Naive thymus-derived CD8-positive, alpha-beta T cell (primary cell): ENCODE data around the gene RHCG. TPM values are rescaled to one million over a fixed set of nuclear protein-coding genes. Genes with fewer than 3 reads are reported as not detected.
A peak's percentile ranks its signal among the peaks of the same experiment; 100 is the strongest.
"Not testable (repeated sequence)": the region's sequence is repeated elsewhere in the genome, so short reads cannot be mapped to it uniquely, and the experiment has no call there.

Source experiments
- ATAC-seq, 2 donors: fragments of 150-1000 bp; cut with Tn5 transposase in 1 of 2; sonication (Bioruptor Pico), chemical (Tn5 transposase) in 1 of 2; 1 replicate in 1 of 2; 2 replicates in 1 of 2; pipeline ENCODE4 v1.10.0; 2021; ENCODE audit warnings: mild to moderate bottlenecking in 2 of 2, moderate library complexity in 2 of 2
- POLR2A ChIA-PET: fragments of 350-600 bp; sonication (Branson Sonifier 250); formaldehyde crosslinking; loops from one replicate; lab custom pipeline; 2021; ENCODE audit warnings: antibody characterized with exemption; lab: Charles Lee
- DNase-seq, 10 donors: peaks; one replicate each; pipeline versions ENCODE4 v3.0.0 to v3.0.0-alpha.2; 2020 to 2022
- H3K27ac Mint-ChIP-seq, 10 donors: one replicate each; pipeline ENCODE4 v1.8.0; 2020 to 2022; ENCODE audit warnings: mild to moderate bottlenecking in 10 of 10, mixed read lengths in 10 of 10, moderate library complexity in 4 of 10, inconsistent platforms in 1 of 10
- H3K27me3 Mint-ChIP-seq, 5 donors: one replicate each; pipeline ENCODE4 v1.8.0; 2021 to 2022; ENCODE audit warnings: mixed read lengths in 5 of 5
- H3K36me3 Mint-ChIP-seq, 3 donors: one replicate each; pipeline ENCODE4 v1.8.0; 2020 to 2022; ENCODE audit warnings: mixed read lengths in 3 of 3, mild to moderate bottlenecking in 2 of 3, inconsistent platforms in 1 of 3
- H3K4me1 Mint-ChIP-seq, 4 donors: one replicate each; pipeline ENCODE4 v1.8.0; 2021 to 2022; ENCODE audit warnings: mixed read lengths in 4 of 4
- H3K4me3 Mint-ChIP-seq, 10 donors: one replicate each; pipeline ENCODE4 v1.8.0; 2020 to 2022; ENCODE audit warnings: mild to moderate bottlenecking in 10 of 10, mixed read lengths in 10 of 10, moderate library complexity in 6 of 10, inconsistent platforms in 1 of 10
- H3K9me3 Mint-ChIP-seq, 9 donors: one replicate each; pipeline ENCODE4 v1.8.0; 2020 to 2022; ENCODE audit warnings: mixed read lengths in 9 of 9, mild to moderate bottlenecking in 3 of 9, inconsistent platforms in 1 of 9, moderate library complexity in 1 of 9
- polyA plus RNA-seq, 3 donors: library from polyadenylated mRNA; unstranded; fragments of 300-500 nt; fragmentation: Illumina TruSeq; gene quantifications; one replicate each; pipeline ENCODE4 v1.2.3, GENCODE V29; 2021
- total RNA-seq, 8 experiments: library from RNA in 2 of 8; stranded (reverse) in 2 of 8; gene quantifications; one replicate each; pipeline ENCODE4 v1.2.3 and lab custom pipeline; 2021 to 2026

The RHCG gene
- total and polyA plus RNA-seq, 5 experiments from 2014 or later: not detected

GRCh38 chr15:89486726-89487050, 9.7 kb downstream of the RHCG start:
- peak overlapping the region in 1 of 10 donors; percentile 83 for H3K27ac Mint-ChIP-seq
- H3K4me3 Mint-ChIP-seq: peak overlapping the region; percentile 45 to 83 (median 66)
- DNase-seq (peak in 9 of 10 donors; percentile 9 to 71 (median 45)), ATAC-seq (peak; percentile 67 to 89)
- H3K27me3 Mint-ChIP-seq: peaks cover 23 to 71% (median 52%) of the 10 kb centered on the region in 5 donors
- POLR2A ChIA-PET: no interaction called here
- H3K9me3 Mint-ChIP-seq: peaks cover 0 to 1% (median 0%) of the 10 kb centered on the region in 9 donors
- no peaks in the 10 kb centered on the region for H3K36me3 Mint-ChIP-seq
- peaks cover 6 to 15% (median 11%) of the 10 kb centered on the region in 4 donors for H3K4me1 Mint-ChIP-seq

DNA sequence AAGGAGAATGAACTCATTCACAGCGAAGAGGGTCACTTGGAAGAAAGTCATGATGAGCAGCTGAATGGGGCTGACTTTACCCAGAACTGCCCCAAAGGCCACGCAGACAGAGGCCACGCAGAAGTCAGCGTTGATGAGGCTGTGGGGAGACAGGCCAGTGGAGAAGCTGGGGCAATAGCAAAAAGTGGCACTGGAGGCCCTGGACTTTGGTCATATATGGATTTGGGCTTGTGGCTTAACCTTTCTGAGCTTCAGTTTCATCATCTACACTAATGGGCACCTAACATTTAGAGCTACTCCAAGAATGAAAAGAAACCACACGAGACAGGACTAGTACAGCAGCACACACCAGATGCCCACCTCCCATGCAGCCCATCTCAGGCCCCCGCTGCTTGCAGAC, 13.3 kb downstream of the RHCG start:
- ATAC-seq (no peak), DNase-seq (no peak)
- H3K4me3 Mint-ChIP-seq: no peak overlapping the region
- H3K9me3 Mint-ChIP-seq: peaks cover 0 to 1% (median 0%) of the 10 kb centered on the region in 9 donors
- H3K36me3 Mint-ChIP-seq: no peaks in the 10 kb centered on the region
- H3K27me3 Mint-ChIP-seq: peaks cover 20 to 72% (median 55%) of the 10 kb centered on the region in 5 donors
- POLR2A ChIA-PET: no interaction called here
- H3K4me1 Mint-ChIP-seq: peaks cover 6 to 15% (median 11%) of the 10 kb centered on the region in 4 donors
- H3K27ac Mint-ChIP-seq: peak overlapping the region in 1 of 10 donors; percentile 14

DNA sequence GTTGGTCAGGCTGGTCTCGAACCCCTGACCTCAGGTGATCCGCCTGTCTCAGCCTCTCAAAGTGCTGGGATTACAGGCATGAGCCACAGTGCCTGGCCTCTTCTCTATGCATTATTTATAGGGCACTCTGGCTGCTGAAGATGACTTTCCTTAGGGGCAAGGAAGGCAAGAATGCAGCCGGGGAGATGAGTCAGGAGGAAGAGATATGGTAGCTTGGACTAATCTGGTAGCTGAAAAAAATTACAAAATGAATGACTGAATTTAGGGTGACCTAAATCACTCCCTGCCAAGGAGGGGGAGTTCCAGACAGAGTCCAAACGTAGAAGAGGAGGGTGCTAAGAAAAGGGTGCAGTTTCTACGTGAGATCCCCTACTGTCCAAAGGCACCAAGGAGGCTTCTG, 14.2 kb downstream of the RHCG start:
- H3K27ac Mint-ChIP-seq: no peak overlapping the region
- no peak for ATAC-seq
- DNase-seq: no peak
- peaks cover 0 to 1% (median 0%) of the 10 kb centered on the region in 9 donors for H3K9me3 Mint-ChIP-seq
- no peak overlapping the region for H3K4me3 Mint-ChIP-seq
- H3K4me1 Mint-ChIP-seq: peaks cover 6 to 15% (median 11%) of the 10 kb centered on the region in 4 donors
- peaks cover 20 to 72% (median 48%) of the 10 kb centered on the region in 5 donors for H3K27me3 Mint-ChIP-seq
- POLR2A ChIA-PET: no interaction called here
- H3K36me3 Mint-ChIP-seq: no peaks in the 10 kb centered on the region

GRCh38 chr15:89480505-89480904, 15.9 kb downstream of the RHCG start:
- no peaks in the 10 kb centered on the region for H3K36me3 Mint-ChIP-seq
- H3K9me3 Mint-ChIP-seq: peaks cover 0 to 4% (median 0%) of the 10 kb centered on the region in 9 donors
- no peak overlapping the region for H3K27ac Mint-ChIP-seq
- POLR2A ChIA-PET: no interaction called here
- H3K4me1 Mint-ChIP-seq: peaks cover 0 to 2% (median under 1%) of the 10 kb centered on the region in 4 donors
- H3K27me3 Mint-ChIP-seq: peaks cover 15 to 59% (median 38%) of the 10 kb centered on the region in 5 donors
- no peak overlapping the region for H3K4me3 Mint-ChIP-seq
- ATAC-seq (no peak), DNase-seq (no peak)

- peaks cover 0 to 11% (median 2%) of the 10 kb centered on the region in 9 donors for H3K9me3 Mint-ChIP-seq
- POLR2A ChIA-PET: no interaction called here
Observed at GRCh38 chr15:89479173-89479572, 17.2 kb downstream of the RHCG start.

GRCh38 chr15:89477411-89478242, 18.8 kb downstream of the RHCG start:
- H3K4me1 Mint-ChIP-seq: peaks cover 0 to 2% (median 0%) of the 10 kb centered on the region in 4 donors
- POLR2A ChIA-PET: no interaction called here
- no peak overlapping the region for H3K27ac Mint-ChIP-seq
- no peak for DNase-seq
- H3K27me3 Mint-ChIP-seq: peaks cover 11 to 36% (median 24%) of the 10 kb centered on the region in 5 donors
- H3K9me3 Mint-ChIP-seq: peaks cover 0 to 19% (median 4%) of the 10 kb centered on the region in 9 donors
- no peaks in the 10 kb centered on the region for H3K36me3 Mint-ChIP-seq
- H3K4me3 Mint-ChIP-seq: no peak overlapping the region
- ATAC-seq: no peak

More at GRCh38 chr15:89479173-89479572, 17.2 kb downstream of the RHCG start:
- no peak overlapping the region for H3K4me3 Mint-ChIP-seq
- ATAC-seq: no peak
- H3K4me1 Mint-ChIP-seq: peaks cover 0 to 2% (median 0%) of the 10 kb centered on the region in 4 donors
- no peak for DNase-seq
- no peak overlapping the region for H3K27ac Mint-ChIP-seq
- peaks cover 13 to 51% (median 35%) of the 10 kb centered on the region in 5 donors for H3K27me3 Mint-ChIP-seq
- no peaks in the 10 kb centered on the region for H3K36me3 Mint-ChIP-seq

DNA sequence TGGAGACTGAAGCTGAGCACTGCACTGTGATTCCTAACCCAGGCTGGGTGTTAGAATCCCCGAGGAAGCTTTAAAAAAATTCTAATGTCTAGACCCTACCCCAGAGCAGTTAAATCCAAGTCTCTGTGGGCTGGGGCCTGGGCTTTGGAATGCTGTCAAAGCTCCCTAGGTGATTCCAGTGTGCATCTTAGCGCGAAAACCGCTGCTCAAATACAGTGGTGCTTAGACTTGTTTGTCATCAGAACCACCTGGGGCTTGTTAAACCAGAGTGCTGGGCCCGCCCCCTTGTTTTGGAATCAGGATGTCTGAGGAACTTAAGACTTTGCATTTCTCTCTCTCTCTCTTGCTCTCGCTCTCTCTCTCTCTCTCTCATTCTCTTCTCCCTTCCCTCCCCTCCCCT, 20.7 kb downstream of the RHCG start:
- no peak overlapping the region for H3K27ac Mint-ChIP-seq
- H3K36me3 Mint-ChIP-seq: no peaks in the 10 kb centered on the region
- DNase-seq (no peak), ATAC-seq (no peak)
- peaks cover 0 to 19% (median 4%) of the 10 kb centered on the region in 9 donors for H3K9me3 Mint-ChIP-seq
- H3K4me3 Mint-ChIP-seq: no peak overlapping the region
- peaks cover 0 to 2% (median 0%) of the 10 kb centered on the region in 4 donors for H3K4me1 Mint-ChIP-seq
- POLR2A ChIA-PET: no interaction called here
- peaks cover 3 to 27% (median 12%) of the 10 kb centered on the region in 5 donors for H3K27me3 Mint-ChIP-seq

DNA sequence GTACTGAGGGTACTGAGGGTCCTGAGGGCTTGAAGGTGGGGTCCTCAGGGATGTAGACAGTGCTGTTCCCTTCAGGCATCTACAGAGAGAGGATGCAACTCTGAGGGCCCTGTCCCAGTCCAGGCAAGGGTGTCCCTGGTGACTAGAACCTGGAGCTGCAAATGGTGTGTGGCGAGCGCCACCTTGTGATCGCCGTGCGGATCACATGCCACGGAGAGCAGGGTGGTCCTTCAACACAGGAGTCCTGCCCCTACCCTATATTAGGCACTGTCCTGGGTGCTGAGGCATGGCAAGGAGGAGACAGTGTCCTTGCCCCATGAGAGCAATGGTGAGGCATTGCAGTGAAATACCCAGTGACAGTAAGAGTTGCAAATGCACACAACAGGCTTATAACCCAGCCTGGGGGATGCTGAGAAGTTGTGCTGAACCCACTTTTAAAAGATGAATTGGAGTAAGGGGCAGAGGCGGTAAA, 23.6 kb downstream of the RHCG start:
- POLR2A ChIA-PET: no interaction called here
- H3K4me3 Mint-ChIP-seq: no peak overlapping the region
- peak in 3 of 10 donors; percentile 7 to 35 (median 15) for DNase-seq
- H3K36me3 Mint-ChIP-seq: no peaks in the 10 kb centered on the region
- peaks cover 0 to 2% (median 0%) of the 10 kb centered on the region in 4 donors for H3K4me1 Mint-ChIP-seq
- peaks cover 9 to 28% (median 21%) of the 10 kb centered on the region in 5 donors for H3K27me3 Mint-ChIP-seq
- no peak for ATAC-seq
- no peak overlapping the region for H3K27ac Mint-ChIP-seq
- peaks cover 0 to 19% (median 5%) of the 10 kb centered on the region in 9 donors for H3K9me3 Mint-ChIP-seq

DNA sequence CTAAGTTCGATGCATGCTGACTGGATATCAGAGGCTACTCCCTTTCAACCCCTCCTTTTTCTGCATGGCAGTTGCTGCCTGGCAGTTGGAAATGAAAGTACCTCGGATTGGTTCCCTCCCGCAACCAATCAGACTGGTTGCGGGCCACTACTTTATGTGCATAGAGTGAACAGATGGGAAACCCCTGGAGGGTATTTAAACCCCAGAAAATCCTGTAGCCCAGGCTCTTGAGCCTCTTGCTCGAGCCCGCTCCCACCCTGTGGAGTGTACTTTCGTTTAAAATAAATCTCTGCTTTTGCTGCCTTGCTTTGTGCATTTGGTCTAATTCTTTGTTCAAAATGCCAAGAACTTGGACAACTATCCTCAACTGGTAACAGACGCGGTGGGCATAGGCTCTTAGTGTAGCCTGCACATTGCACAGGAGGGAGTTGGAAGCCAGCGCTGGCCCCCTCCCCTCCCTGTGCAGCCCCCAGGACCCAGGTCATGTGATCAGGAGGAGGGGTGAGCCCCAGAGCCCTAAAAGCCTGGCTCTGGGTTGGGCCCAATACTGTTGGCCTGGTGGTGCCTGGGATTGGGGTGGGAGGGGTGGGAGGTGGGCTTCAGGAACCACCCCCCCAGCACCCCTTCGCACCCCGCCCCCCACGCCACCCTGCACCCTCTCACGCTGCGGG, 26.8 kb downstream of the RHCG start:
- Mint-ChIP-seq H3K9me3 (peaks cover 0 to 11% (median 1%) of the 10 kb centered on the region in 9 donors), H3K4me1 (peaks cover 0 to 1% (median 0%) of the 10 kb centered on the region in 4 donors), H3K36me3 (no peaks in the 10 kb centered on the region), H3K4me3 (no peak overlapping the region), H3K27ac (peak overlapping the region in 1 of 10 donors; percentile 9), H3K27me3 (peaks cover 9 to 40% (median 24%) of the 10 kb centered on the region in 5 donors)
- ATAC-seq (no peak), DNase-seq (no peak)
- POLR2A ChIA-PET: no interaction called here

- DNase-seq, H3K36me3 Mint-ChIP-seq, ATAC-seq, POLR2A ChIA-PET, H3K4me3 Mint-ChIP-seq, H3K4me1 Mint-ChIP-seq, H3K9me3 Mint-ChIP-seq: not testable (repeated sequence)
- Mint-ChIP-seq H3K27ac (peak overlapping the region in 1 of 10 donors; percentile 24), H3K27me3 (peaks cover 9 to 48% (median 24%) of the 10 kb centered on the region in 5 donors)
Observed at GRCh38 chr15:89468813-89469212, 27.6 kb downstream of the RHCG start.

DNA sequence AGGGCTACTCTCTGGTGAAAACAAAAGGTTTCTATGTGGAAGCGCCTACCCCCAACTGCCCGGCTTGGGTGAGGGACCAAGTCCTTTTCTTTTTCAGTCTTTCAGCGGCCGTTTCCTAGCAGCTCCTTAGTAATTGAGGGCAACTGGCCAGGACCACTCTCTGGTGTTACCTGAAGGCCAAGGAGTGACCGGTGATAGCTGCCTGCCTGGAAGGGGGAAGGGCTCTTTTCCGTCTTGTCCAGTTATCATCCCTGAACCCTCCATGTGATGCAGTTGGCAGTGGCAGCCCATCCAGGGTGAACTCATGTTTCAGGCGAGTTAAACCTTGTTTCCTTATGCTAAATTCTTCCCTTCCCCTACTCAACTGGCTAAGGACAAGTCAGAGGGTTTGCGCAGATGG, 33.3 kb downstream of the RHCG start:
- Mint-ChIP-seq H3K27ac (no peak overlapping the region), H3K27me3 (peaks cover 3 to 61% (median 27%) of the 10 kb centered on the region in 5 donors), H3K4me3 (no peak overlapping the region), H3K9me3 (no peaks in the 10 kb centered on the region), H3K36me3 (no peaks in the 10 kb centered on the region), H3K4me1 (peaks cover 0 to 1% (median 0%) of the 10 kb centered on the region in 4 donors)
- POLR2A ChIA-PET: no interaction called here
- DNase-seq (no peak), ATAC-seq (no peak)

DNA sequence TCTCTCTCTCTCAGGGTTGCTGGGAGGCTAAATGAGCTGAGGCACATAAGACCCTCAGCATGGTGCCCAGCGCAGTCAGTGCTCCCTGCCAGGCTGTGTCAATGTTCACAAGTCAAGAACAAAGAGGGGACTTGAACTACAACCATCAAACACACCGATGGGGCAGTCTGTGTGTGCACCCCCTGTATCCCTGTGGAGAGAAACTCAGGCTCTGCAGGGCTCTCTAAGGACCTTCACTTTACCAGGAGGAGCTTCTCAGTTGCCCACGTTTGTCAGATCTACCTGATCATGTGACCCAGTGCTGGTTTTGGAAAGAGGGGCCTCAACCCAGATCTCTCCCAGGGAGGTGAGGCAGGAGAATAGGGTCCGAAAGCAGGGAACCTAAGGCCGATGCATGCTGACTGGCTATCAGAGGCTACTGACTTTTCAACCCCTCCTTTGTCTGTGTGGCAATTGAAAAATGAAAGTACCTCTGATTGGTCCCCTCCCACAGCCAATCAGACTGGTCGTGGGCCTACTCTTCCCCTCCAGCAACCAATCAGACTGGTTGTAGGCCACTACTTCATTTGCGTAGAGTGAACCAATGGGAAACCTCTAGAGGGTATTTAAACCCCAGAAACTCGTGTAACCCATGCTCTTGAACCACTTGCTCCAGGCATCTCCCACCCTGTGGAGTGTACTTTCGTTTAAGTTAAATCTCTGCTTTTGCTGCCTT, 34.0 kb downstream of the RHCG start:
- H3K36me3 Mint-ChIP-seq: no peaks in the 10 kb centered on the region
- ATAC-seq: no peak

More for the DNA sequence above, 34.0 kb downstream of the RHCG start:
- peaks cover 0 to 1% (median 0%) of the 10 kb centered on the region in 4 donors for H3K4me1 Mint-ChIP-seq
- peaks cover 3 to 53% (median 24%) of the 10 kb centered on the region in 5 donors for H3K27me3 Mint-ChIP-seq
- POLR2A ChIA-PET: no interaction called here
- no peak overlapping the region for H3K4me3 Mint-ChIP-seq
- peaks cover 0 to 6% (median 4%) of the 10 kb centered on the region in 9 donors for H3K9me3 Mint-ChIP-seq
- H3K27ac Mint-ChIP-seq: no peak overlapping the region
- DNase-seq: no peak
